Activated T-cell treated with anti-CD3 and anti-CD28 coated beads, Interleukin-2, amount 50 U/mL, for 1 hour (primary cell): ENCODE data around the gene TMEM14C.

Experiments
- DNase-seq: peaks from one replicate; pipeline ENCODE4 v3.0.0-alpha.2; 2020

The TMEM14C gene

GRCh38 chr6:10771371-10771894, 48.6 kb downstream of the TMEM14C start:
- DNase-seq, result no peak

DNA sequence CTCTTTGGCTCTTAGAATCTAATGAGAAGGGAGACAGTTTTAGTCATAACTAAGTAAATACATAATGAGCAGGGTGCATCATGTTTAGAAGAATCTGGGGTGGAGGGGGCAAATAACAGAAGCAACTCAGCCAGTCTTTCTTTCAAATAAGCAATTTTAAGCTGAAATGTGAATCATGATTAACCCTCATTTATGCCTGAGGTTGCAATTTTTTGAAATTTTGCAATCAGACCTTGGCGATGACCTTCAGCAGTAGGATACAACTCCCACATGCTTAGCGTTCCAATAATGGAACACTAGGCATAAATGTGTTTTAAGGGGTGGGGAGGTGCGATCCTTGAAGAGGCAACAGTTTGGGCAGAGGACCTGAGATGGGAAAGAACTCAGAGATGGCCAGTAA, 55.4 kb downstream of the TMEM14C start:
- DNase-seq, result no peak

DNA sequence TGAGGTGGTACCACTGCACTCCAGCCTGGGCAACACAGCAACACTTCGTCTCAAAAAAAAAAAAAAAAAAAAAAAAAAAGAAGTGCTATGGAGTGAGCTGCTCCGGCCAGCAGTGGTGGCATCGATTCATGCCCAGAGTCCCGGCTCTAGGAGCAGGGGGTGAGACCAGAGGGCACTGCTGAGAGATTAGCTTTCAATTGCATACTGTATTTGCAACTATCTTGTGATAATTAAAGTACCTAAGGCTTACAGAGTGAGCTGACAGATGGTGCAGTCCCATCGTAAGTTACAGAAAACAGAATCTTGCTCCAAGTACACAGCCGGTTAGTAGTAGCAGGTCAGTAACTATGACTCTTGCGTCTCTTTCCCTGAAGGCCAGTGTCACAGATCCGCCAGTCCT, 56.2 kb downstream of the TMEM14C start:
- DNase-seq, result no peak
